ACC112 (cell line): ENCODE data around the gene SFTPA1.
"Not testable (repeated sequence)": the region's sequence is repeated elsewhere in the genome, so short reads cannot be mapped to it uniquely, and the experiment has no call there.

Source experiments
- H2AFZ ChIP-seq: fragments of 200-600 bp; sonication (generic); one replicate; pipeline ENCODE4 v1.6.0; 2017; ENCODE audit warnings: antibody characterized with exemption, low read length; ENCODE audit not compliant: unreplicated experiment
- H3K27ac ChIP-seq: fragments of 200-600 bp; sonication (generic); 2 replicates; pipeline ENCODE4 v1.5.1; 2014; ENCODE audit warnings: low read depth, mild to moderate bottlenecking, antibody characterized with exemption, low read length, moderate library complexity
- H3K27me3 ChIP-seq: fragments of 200-600 bp; sonication (generic); 2 replicates; pipeline ENCODE4 v1.6.1; 2014; ENCODE audit warnings: mild to moderate bottlenecking, antibody characterized with exemption, low read length, moderate library complexity, mixed read lengths; ENCODE audit not compliant: insufficient read depth
- H3K36me3 ChIP-seq: fragments of 200-600 bp; sonication (generic); 2 replicates; pipeline ENCODE4 v1.6.1; 2016; ENCODE audit warnings: mild to moderate bottlenecking, antibody characterized with exemption, low read length, moderate library complexity, mixed read lengths; ENCODE audit not compliant: insufficient read depth
- H3K4me1 ChIP-seq: fragments of 200-600 bp; sonication (generic); one replicate; pipeline ENCODE4 v1.6.1; 2016; ENCODE audit warnings: low read length, mixed read lengths; ENCODE audit not compliant: insufficient read depth, unreplicated experiment, control insufficient read depth
- H3K4me3 ChIP-seq: fragments of 200-600 bp; sonication (generic); 2 replicates; pipeline ENCODE4 v1.5.1; 2014; ENCODE audit warnings: mild to moderate bottlenecking, low read depth, low read length
- H3K79me2 ChIP-seq: fragments of 200-600 bp; sonication (generic); one replicate; pipeline ENCODE4 v1.6.0; 2016; ENCODE audit warnings: low read length; ENCODE audit not compliant: control insufficient read depth, unreplicated experiment, insufficient read depth

SFTPA1 gene

GRCh38 chr10:79610601-79611191, at the start of gene SFTPA1:
Gene SFTPA1, plus strand, starts transcription at chr10:79610939. Its CDS starts 887 bp downstream, at chr10:79611826.
- Histone ChIP-seq H3K27me3 (peaks cover 34% of the 10 kb centered on the region), H3K4me1 (no peaks in the 10 kb centered on the region), H3K36me3 (no peaks in the 10 kb centered on the region), H3K79me2 (no peaks in the 10 kb centered on the region), H3K4me3 (no peak within 1 kb of the TSS), H3K27ac (no peak within 1 kb of the TSS), H2AFZ (no peak within 1 kb of the TSS)

GRCh38 chr10:79561257-79561656, 49.5 kb upstream of the SFTPA1 start:
- Histone ChIP-seq H2AFZ (no peak overlapping the region), H3K36me3 (no peaks in the 10 kb centered on the region), H3K4me1 (no peaks in the 10 kb centered on the region), H3K79me2 (no peaks in the 10 kb centered on the region), H3K4me3 (no peak overlapping the region), H3K27me3 (peaks cover 42% of the 10 kb centered on the region), H3K27ac (no peak overlapping the region)

- no peak overlapping the region for H3K27ac ChIP-seq
- no peak overlapping the region for H2AFZ ChIP-seq
- no peaks in the 10 kb centered on the region for H3K36me3 ChIP-seq
- no peaks in the 10 kb centered on the region for H3K79me2 ChIP-seq
- H3K4me3 ChIP-seq = peak overlapping the region; percentile 42; the same call in 1 of the 2 replicates
- no peaks in the 10 kb centered on the region for H3K4me1 ChIP-seq
- H3K27me3 ChIP-seq = peaks cover 51% of the 10 kb centered on the region
Observed at GRCh38 chr10:79562135-79562756, 48.5 kb upstream of the SFTPA1 start.

- Histone ChIP-seq H3K4me3 (no peak overlapping the region), H3K27ac (no peak overlapping the region), H2AFZ (no peak overlapping the region), H3K4me1 (no peaks in the 10 kb centered on the region), H3K36me3 (no peaks in the 10 kb centered on the region), H3K79me2 (no peaks in the 10 kb centered on the region), H3K27me3 (peaks cover 63% of the 10 kb centered on the region)
Observed at GRCh38 chr10:79563426-79563825, 47.3 kb upstream of the SFTPA1 start.

- H3K4me3 ChIP-seq = not testable (repeated sequence)
Observed at GRCh38 chr10:79570624-79571023, 40.1 kb upstream of the SFTPA1 start.

GRCh38 chr10:79579361-79579760, 31.4 kb upstream of the SFTPA1 start:
- no peak overlapping the region for H3K27ac ChIP-seq
- no peaks in the 10 kb centered on the region for H3K36me3 ChIP-seq
- H2AFZ ChIP-seq = no peak overlapping the region
- no peaks in the 10 kb centered on the region for H3K79me2 ChIP-seq
- H3K4me3 ChIP-seq = no peak overlapping the region
- peaks cover 58% of the 10 kb centered on the region for H3K27me3 ChIP-seq
- H3K4me1 ChIP-seq = no peaks in the 10 kb centered on the region

More at GRCh38 chr10:79570624-79571023, 40.1 kb upstream of the SFTPA1 start:
- not testable (repeated sequence) for H2AFZ ChIP-seq, H3K4me1 ChIP-seq, H3K27ac ChIP-seq, H3K79me2 ChIP-seq, H3K36me3 ChIP-seq
- peaks cover 53% of the 10 kb centered on the region for H3K27me3 ChIP-seq

GRCh38 chr10:79581044-79581443, 29.7 kb upstream of the SFTPA1 start:
- Histone ChIP-seq H2AFZ (no peak overlapping the region), H3K27me3 (peaks cover 74% of the 10 kb centered on the region), H3K4me3 (no peak overlapping the region), H3K27ac (no peak overlapping the region), H3K36me3 (no peaks in the 10 kb centered on the region), H3K4me1 (no peaks in the 10 kb centered on the region), H3K79me2 (no peaks in the 10 kb centered on the region)

GRCh38 chr10:79582096-79582495, 28.6 kb upstream of the SFTPA1 start:
- H3K4me1 ChIP-seq = no peaks in the 10 kb centered on the region
- no peaks in the 10 kb centered on the region for H3K36me3 ChIP-seq
- H3K4me3 ChIP-seq = no peak overlapping the region
- peaks cover 76% of the 10 kb centered on the region for H3K27me3 ChIP-seq
- H3K27ac ChIP-seq = no peak overlapping the region
- H3K79me2 ChIP-seq = no peaks in the 10 kb centered on the region
- no peak overlapping the region for H2AFZ ChIP-seq

- H3K36me3 ChIP-seq, H3K27ac ChIP-seq: not testable (repeated sequence)
- peaks cover 74% of the 10 kb centered on the region for H3K27me3 ChIP-seq
Observed at GRCh38 chr10:79582954-79583353, 27.8 kb upstream of the SFTPA1 start.

GRCh38 chr10:79583488-79584024, 27.2 kb upstream of the SFTPA1 start:
- no peaks in the 10 kb centered on the region for H3K79me2 ChIP-seq
- no peaks in the 10 kb centered on the region for H3K4me1 ChIP-seq
- H3K27ac ChIP-seq = no peak overlapping the region
- H3K27me3 ChIP-seq = peaks cover 74% of the 10 kb centered on the region
- no peak overlapping the region for H2AFZ ChIP-seq
- H3K36me3 ChIP-seq = no peaks in the 10 kb centered on the region
- no peak overlapping the region for H3K4me3 ChIP-seq

More at GRCh38 chr10:79582954-79583353, 27.8 kb upstream of the SFTPA1 start:
- H2AFZ ChIP-seq, H3K79me2 ChIP-seq, H3K4me3 ChIP-seq, H3K4me1 ChIP-seq: not testable (repeated sequence)
